Panc1 (cell line): ENCODE data around the gene UNC80. TPM values are rescaled to one million over a fixed set of nuclear protein-coding genes. Genes with fewer than 3 reads are reported as not detected.
A peak's percentile ranks its signal among the peaks of the same experiment; 100 is the strongest.

Experiments
- ATAC-seq: fragments of 200-7000 bp; cut with Tn5 transposase; 2 replicates; pipeline ENCODE4 v1.9.1; 2020; ENCODE audit warnings: mild to moderate bottlenecking, moderate library complexity
- Bru-seq: library from RNA; stranded (reverse); fragments of 400-500 nt; gene quantifications from one replicate; lab custom pipeline; 2021; lab: Mats Ljungman, UMichigan
- BruChase-seq, 2 experiments: library from RNA; stranded (reverse); fragments of 400-500 nt; gene quantifications; one replicate each; lab custom pipeline; 2021; lab: Mats Ljungman, UMichigan
- BruUV-seq: library from RNA; stranded (reverse); fragments of 400-500 nt; replicated peaks from 2 replicates; lab custom pipeline; 2021; lab: Mats Ljungman, UMichigan
- CTCF ChIA-PET: fragments of 300-600 bp; sonication (Branson Sonifier 250); formaldehyde crosslinking; loops from one replicate; lab custom pipeline; 2022; ENCODE audit warnings: antibody characterized with exemption; lab: Charles Lee
- POLR2A ChIA-PET: fragments of 300-600 bp; sonication (Branson Sonifier 250); formaldehyde crosslinking; loops from one replicate; lab custom pipeline; 2022; ENCODE audit warnings: antibody characterized with exemption; lab: Charles Lee
- DNase-seq: peaks from one replicate; pipeline ENCODE4 v3.0.0-alpha.2; 2010; ENCODE audit warnings: low read depth, low spot score
- H3K27ac ChIP-seq: 2 replicates; pipeline ENCODE4 v1.5.1; 2011; ENCODE audit warnings: mild to moderate bottlenecking, low read length, inconsistent platforms
- H3K27me3 ChIP-seq: fragments of 200-500 bp; sonication (Bioruptor generic); 2 replicates; pipeline ENCODE4 v1.6.0; 2014; ENCODE audit warnings: low read length, inconsistent platforms; ENCODE audit not compliant: control insufficient read depth, insufficient read depth
- H3K36me3 ChIP-seq: fragments of 200-500 bp; sonication (Bioruptor generic); 2 replicates; pipeline ENCODE4 v1.5.1; 2014; ENCODE audit warnings: inconsistent platforms, mild to moderate bottlenecking, low read length, moderate library complexity; ENCODE audit not compliant: control insufficient read depth, insufficient read depth
- H3K4me1 ChIP-seq: 2 replicates; pipeline ENCODE4 v1.5.1; 2011; ENCODE audit warnings: inconsistent platforms, mild to moderate bottlenecking, low read length, moderate library complexity; ENCODE audit not compliant: control insufficient read depth, insufficient read depth
- H3K4me3 ChIP-seq, 2 experiments: 2 replicates each; pipeline ENCODE4 v1.5.1; 2011 to 2012; ENCODE audit warnings: low read depth in 2 of 2, low read length in 2 of 2, mild to moderate bottlenecking in 2 of 2, inconsistent platforms in 1 of 2, moderate library complexity in 1 of 2
- H3K9me3 ChIP-seq: fragments of 200-500 bp; sonication (Bioruptor generic); 2 replicates; pipeline ENCODE4 v1.5.1; 2014; ENCODE audit warnings: low read depth, mild to moderate bottlenecking, inconsistent platforms, low read length, moderate library complexity; ENCODE audit not compliant: control insufficient read depth, insufficient read depth
- POLR2AphosphoS5 ChIP-seq: IDR thresholded peaks from 2 replicates; pipeline ENCODE4 v1.6.1; 2012; ENCODE audit warnings: mild to moderate bottlenecking, low read depth, low read length, moderate library complexity
- SIN3A ChIP-seq: IDR thresholded peaks from 2 replicates; pipeline ENCODE4 v1.6.1; 2012; ENCODE audit warnings: low read depth, mild to moderate bottlenecking, low read length, moderate library complexity, borderline replicate concordance; ENCODE audit not compliant: insufficient read depth
- TCF7L2 ChIP-seq: IDR thresholded peaks from 2 replicates; pipeline ENCODE4 v1.6.1; 2011; ENCODE audit warnings: mild to moderate bottlenecking, low read depth, low read length, inconsistent platforms
- in situ Hi-C: cut with HindIII; loops from 2 replicates; pipeline ENCODE4 v1.10.0; 2016; ENCODE audit warnings: low sequenced_read_pairs, low pct_unique_long_range_greater_than_20kb
- intact Hi-C: fragments of 100-400 bp; cut with micrococcal nuclease; formaldehyde crosslinking; loops from one replicate; pipeline ENCODE4 v1.10.0; 2022; ENCODE audit not compliant: unreplicated experiment
- long read RNA-seq: library from polyadenylated mRNA; unstranded; transcript quantifications from one replicate; pipeline ENCODE4 v2.0.0, GENCODE V29; 2021; ENCODE audit not compliant: unreplicated experiment
- polyA plus RNA-seq: library from polyadenylated mRNA; unstranded; fragments of >200 nt; gene quantifications from one replicate; pipeline ENCODE4 v1.2.1, GENCODE V29; 2012; ENCODE audit warnings: missing spikeins; ENCODE audit not compliant: insufficient read length
- total RNA-seq: library from RNA; stranded (reverse); gene quantifications from one replicate; pipeline ENCODE4 v1.2.1, GENCODE V29; 2021; ENCODE audit not compliant: unreplicated experiment
- TF ChIP-seq, protein P1 (sequence below), 2 experiments: IDR thresholded peaks; 2 replicates each; pipeline ENCODE4 v1.6.1; 2011 to 2012; ENCODE audit warnings: low read depth in 2 of 2, control low read depth in 1 of 2, low read length in 1 of 2, mild to moderate bottlenecking in 1 of 2, moderate library complexity in 1 of 2; ENCODE audit not compliant: insufficient read depth in 1 of 2
- TF ChIP-seq, protein P2 (sequence below): fragments of 450-650 bp; IDR thresholded peaks from 2 replicates; pipeline ENCODE4 v1.5.1; 2017; ENCODE audit warnings: mild to moderate bottlenecking

Gene UNC80, protein sequence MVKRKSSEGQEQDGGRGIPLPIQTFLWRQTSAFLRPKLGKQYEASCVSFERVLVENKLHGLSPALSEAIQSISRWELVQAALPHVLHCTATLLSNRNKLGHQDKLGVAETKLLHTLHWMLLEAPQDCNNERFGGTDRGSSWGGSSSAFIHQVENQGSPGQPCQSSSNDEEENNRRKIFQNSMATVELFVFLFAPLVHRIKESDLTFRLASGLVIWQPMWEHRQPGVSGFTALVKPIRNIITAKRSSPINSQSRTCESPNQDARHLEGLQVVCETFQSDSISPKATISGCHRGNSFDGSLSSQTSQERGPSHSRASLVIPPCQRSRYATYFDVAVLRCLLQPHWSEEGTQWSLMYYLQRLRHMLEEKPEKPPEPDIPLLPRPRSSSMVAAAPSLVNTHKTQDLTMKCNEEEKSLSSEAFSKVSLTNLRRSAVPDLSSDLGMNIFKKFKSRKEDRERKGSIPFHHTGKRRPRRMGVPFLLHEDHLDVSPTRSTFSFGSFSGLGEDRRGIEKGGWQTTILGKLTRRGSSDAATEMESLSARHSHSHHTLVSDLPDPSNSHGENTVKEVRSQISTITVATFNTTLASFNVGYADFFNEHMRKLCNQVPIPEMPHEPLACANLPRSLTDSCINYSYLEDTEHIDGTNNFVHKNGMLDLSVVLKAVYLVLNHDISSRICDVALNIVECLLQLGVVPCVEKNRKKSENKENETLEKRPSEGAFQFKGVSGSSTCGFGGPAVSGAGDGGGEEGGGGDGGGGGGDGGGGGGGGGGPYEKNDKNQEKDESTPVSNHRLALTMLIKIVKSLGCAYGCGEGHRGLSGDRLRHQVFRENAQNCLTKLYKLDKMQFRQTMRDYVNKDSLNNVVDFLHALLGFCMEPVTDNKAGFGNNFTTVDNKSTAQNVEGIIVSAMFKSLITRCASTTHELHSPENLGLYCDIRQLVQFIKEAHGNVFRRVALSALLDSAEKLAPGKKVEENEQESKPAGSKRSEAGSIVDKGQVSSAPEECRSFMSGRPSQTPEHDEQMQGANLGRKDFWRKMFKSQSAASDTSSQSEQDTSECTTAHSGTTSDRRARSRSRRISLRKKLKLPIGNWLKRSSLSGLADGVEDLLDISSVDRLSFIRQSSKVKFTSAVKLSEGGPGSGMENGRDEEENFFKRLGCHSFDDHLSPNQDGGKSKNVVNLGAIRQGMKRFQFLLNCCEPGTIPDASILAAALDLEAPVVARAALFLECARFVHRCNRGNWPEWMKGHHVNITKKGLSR (N-terminal part only)
- total RNA-seq = 0.08 TPM
- 0.24 TPM for polyA plus RNA-seq
- percentile 11 among the genes with signal in this experiment for Bru-seq, nascent RNA
- percentile 10 among the genes with signal in this experiment for BruChase-seq, experiment 1, labeled RNA remaining after a 2-hour chase
- BruChase-seq, experiment 2, labeled RNA remaining after a 6-hour chase = percentile 7 among the genes with signal in this experiment
- long read RNA-seq = 0 reads

DNA sequence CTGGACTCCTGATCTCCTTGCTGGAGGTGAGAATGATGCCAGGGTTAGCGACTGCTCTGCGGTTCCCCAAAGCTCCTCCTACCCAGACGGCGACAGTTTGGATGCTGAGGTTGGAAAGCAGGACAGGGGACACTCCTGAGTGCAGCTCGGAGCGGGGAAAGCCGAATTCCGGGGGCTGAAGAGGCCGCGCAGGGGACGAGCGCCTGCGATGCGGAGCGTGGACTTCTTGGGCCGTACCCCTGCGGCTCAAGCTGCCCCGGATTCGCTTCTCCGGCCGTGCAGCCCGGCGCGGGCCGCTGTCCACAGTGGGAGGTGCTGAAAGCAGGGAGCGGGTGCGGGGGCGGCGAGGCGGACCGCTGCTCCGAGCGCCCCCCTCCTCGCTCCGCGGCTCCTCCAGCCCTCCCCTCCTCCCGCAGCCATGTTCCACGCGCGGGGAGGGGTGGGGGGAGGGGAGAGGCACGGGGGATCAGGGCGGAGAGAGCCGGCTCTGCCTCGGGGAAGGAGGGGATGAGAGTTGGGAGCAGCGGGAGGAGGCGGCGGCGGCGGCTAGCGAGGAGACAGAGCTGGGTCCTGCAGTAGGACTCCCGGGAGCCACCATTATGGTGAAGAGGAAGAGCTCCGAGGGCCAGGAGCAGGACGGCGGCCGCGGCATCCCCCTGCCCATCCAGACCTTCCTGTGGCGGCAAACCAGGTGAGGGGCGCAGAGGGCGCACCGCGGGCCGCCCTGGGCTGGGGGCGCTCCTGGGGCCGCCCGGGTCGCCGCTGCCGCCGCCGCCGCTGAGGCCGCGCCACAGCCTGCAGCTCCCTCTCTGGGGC lies at the start of gene UNC80:
TSS of gene UNC80 (plus strand) at position 359 of the 816 bp plus-strand sequence. CDS start at position 600, 241 bp downstream.
- BruUV-seq = no TSS peak
- H3K36me3 ChIP-seq = no peaks in the 10 kb centered on the region; the same call in 1 of the 2 replicates
- peak; percentile 96 for ATAC-seq
- ChIA-PET CTCF (no interaction called here), POLR2A (no interaction called here)
- H3K4me1 ChIP-seq = no peaks in the 10 kb centered on the region
- in situ Hi-C loops = no loop called here
- intact Hi-C loops = no loop called here
- peak within 1 kb of the TSS; percentile 34 to 46 for H3K4me3 ChIP-seq
- no peak within 1 kb of the TSS for H3K27ac ChIP-seq
- H3K27me3 ChIP-seq = peaks cover 22% of the 10 kb centered on the region
- no peak for DNase-seq
- H3K9me3 ChIP-seq = no peaks in the 10 kb centered on the region
- TF ChIP-seq, protein P1, sequence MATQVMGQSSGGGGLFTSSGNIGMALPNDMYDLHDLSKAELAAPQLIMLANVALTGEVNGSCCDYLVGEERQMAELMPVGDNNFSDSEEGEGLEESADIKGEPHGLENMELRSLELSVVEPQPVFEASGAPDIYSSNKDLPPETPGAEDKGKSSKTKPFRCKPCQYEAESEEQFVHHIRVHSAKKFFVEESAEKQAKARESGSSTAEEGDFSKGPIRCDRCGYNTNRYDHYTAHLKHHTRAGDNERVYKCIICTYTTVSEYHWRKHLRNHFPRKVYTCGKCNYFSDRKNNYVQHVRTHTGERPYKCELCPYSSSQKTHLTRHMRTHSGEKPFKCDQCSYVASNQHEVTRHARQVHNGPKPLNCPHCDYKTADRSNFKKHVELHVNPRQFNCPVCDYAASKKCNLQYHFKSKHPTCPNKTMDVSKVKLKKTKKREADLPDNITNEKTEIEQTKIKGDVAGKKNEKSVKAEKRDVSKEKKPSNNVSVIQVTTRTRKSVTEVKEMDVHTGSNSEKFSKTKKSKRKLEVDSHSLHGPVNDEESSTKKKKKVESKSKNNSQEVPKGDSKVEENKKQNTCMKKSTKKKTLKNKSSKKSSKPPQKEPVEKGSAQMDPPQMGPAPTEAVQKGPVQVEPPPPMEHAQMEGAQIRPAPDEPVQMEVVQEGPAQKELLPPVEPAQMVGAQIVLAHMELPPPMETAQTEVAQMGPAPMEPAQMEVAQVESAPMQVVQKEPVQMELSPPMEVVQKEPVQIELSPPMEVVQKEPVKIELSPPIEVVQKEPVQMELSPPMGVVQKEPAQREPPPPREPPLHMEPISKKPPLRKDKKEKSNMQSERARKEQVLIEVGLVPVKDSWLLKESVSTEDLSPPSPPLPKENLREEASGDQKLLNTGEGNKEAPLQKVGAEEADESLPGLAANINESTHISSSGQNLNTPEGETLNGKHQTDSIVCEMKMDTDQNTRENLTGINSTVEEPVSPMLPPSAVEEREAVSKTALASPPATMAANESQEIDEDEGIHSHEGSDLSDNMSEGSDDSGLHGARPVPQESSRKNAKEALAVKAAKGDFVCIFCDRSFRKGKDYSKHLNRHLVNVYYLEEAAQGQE (IDR thresholded peaks at IDR 0.05; ENCODE audit: insufficient read depth in 1 of 2, low read depth in 2 of 2, low read length in 1 of 2) = peak; percentile 97 to 98
- TF ChIP-seq SIN3A (no peak), TCF7L2 (no peak), POLR2AphosphoS5 (no peak)
- TF ChIP-seq, protein P2, sequence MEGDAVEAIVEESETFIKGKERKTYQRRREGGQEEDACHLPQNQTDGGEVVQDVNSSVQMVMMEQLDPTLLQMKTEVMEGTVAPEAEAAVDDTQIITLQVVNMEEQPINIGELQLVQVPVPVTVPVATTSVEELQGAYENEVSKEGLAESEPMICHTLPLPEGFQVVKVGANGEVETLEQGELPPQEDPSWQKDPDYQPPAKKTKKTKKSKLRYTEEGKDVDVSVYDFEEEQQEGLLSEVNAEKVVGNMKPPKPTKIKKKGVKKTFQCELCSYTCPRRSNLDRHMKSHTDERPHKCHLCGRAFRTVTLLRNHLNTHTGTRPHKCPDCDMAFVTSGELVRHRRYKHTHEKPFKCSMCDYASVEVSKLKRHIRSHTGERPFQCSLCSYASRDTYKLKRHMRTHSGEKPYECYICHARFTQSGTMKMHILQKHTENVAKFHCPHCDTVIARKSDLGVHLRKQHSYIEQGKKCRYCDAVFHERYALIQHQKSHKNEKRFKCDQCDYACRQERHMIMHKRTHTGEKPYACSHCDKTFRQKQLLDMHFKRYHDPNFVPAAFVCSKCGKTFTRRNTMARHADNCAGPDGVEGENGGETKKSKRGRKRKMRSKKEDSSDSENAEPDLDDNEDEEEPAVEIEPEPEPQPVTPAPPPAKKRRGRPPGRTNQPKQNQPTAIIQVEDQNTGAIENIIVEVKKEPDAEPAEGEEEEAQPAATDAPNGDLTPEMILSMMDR = no peak
